BJ (cell line): ENCODE data around the gene ANKS1A. TPM values are rescaled to one million over a fixed set of nuclear protein-coding genes. Genes with fewer than 3 reads are reported as not detected.

ENCODE experiments used
- CTCF ChIA-PET: fragments of 350-600 bp; formaldehyde crosslinking; extraction: SDS; loops from one replicate; lab custom pipeline; 2021; ENCODE audit warnings: antibody characterized with exemption, inconsistent platforms; lab: Yijun Ruan, JAX
- POLR2A ChIA-PET: fragments of 300-600 bp; sonication (Branson Sonifier 250); formaldehyde crosslinking; extraction: SDS; loops from one replicate; lab custom pipeline; 2021; ENCODE audit warnings: antibody characterized with exemption; lab: Charles Lee
- DNase-seq: peaks from one replicate; pipeline ENCODE4 v3.0.0-alpha.2; 2011; ENCODE audit warnings: low read depth
- H3K27me3 ChIP-seq: 2 replicates; pipeline ENCODE4 v1.6.0; 2011; ENCODE audit warnings: low read length; ENCODE audit not compliant: control insufficient read depth, insufficient read depth
- H3K36me3 ChIP-seq: 2 replicates; pipeline ENCODE4 v1.5.1; 2011; ENCODE audit warnings: low read length; ENCODE audit not compliant: control insufficient read depth, insufficient read depth
- H3K4me3 ChIP-seq: 2 replicates; pipeline ENCODE4 v1.5.1; 2011; ENCODE audit warnings: low read depth, mild to moderate bottlenecking, control low read depth, low read length
- polyA plus RNA-seq: library from polyadenylated mRNA; depleted of rRNA; stranded (reverse); fragments of >200 nt; gene quantifications from 2 replicates; pipeline ENCODE4 v1.2.3, GENCODE V29; 2011
- TF ChIP-seq, protein P1 (sequence below): IDR thresholded peaks from 2 replicates; pipeline ENCODE4 v1.5.1; 2011; ENCODE audit warnings: low read depth, mild to moderate bottlenecking, control low read depth, inconsistent platforms, low read length, moderate library complexity; ENCODE audit not compliant: insufficient read depth

The ANKS1A gene
- polyA plus RNA-seq, 1 experiment, result 4.2 TPM

- DNase-seq, result no peak
- POLR2A ChIA-PET, result no interaction called here
- CTCF ChIA-PET, result no interaction called here
- no peak overlapping the region for H3K4me3 ChIP-seq
- TF ChIP-seq, protein P1, sequence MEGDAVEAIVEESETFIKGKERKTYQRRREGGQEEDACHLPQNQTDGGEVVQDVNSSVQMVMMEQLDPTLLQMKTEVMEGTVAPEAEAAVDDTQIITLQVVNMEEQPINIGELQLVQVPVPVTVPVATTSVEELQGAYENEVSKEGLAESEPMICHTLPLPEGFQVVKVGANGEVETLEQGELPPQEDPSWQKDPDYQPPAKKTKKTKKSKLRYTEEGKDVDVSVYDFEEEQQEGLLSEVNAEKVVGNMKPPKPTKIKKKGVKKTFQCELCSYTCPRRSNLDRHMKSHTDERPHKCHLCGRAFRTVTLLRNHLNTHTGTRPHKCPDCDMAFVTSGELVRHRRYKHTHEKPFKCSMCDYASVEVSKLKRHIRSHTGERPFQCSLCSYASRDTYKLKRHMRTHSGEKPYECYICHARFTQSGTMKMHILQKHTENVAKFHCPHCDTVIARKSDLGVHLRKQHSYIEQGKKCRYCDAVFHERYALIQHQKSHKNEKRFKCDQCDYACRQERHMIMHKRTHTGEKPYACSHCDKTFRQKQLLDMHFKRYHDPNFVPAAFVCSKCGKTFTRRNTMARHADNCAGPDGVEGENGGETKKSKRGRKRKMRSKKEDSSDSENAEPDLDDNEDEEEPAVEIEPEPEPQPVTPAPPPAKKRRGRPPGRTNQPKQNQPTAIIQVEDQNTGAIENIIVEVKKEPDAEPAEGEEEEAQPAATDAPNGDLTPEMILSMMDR, result no peak
- H3K27me3 ChIP-seq, result no peaks in the 10 kb centered on the region
- peaks cover 32% of the 10 kb centered on the region for H3K36me3 ChIP-seq
Measured at GRCh38 chr6:35083507-35083906, 194.5 kb downstream of the ANKS1A start.

DNA sequence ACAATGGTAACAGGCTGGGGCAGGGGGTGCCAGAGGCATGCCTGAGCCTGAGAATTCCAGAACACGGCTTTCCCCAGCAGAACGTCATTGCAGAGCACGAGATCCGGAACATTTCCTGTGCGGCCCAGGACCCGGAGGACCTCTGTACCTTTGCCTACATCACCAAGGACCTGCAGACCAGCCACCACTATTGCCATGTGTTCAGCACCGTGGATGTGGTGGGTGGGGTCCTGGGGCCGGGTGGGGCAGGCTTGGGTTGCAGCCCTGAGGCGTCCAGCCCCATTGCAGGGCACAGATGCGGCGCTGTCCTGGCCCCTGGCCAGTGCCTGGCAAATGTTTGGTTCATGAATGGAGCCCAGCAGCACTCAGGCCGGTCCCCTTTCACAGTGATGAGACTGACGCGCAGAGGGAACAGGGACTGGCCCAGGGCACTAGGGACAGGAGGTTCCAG is 195.0 kb downstream of the ANKS1A start:
- ChIA-PET POLR2A (no interaction called here), CTCF (no interaction called here)
- TF ChIP-seq, protein P1, result no peak
- Histone ChIP-seq H3K27me3 (no peaks in the 10 kb centered on the region), H3K4me3 (no peak overlapping the region), H3K36me3 (peaks cover 30% of the 10 kb centered on the region)
- DNase-seq, result no peak

GRCh38 chr6:35084511-35085203 is 195.6 kb downstream of the ANKS1A start:
- no peak overlapping the region for H3K4me3 ChIP-seq
- H3K36me3 ChIP-seq, result peaks cover 28% of the 10 kb centered on the region
- ChIA-PET POLR2A (no interaction called here), CTCF (no interaction called here)
- TF ChIP-seq, protein P1, result no peak
- no peaks in the 10 kb centered on the region for H3K27me3 ChIP-seq
- DNase-seq, result no peak

GRCh38 chr6:35085359-35086281 is 196.6 kb downstream of the ANKS1A start:
- Histone ChIP-seq H3K36me3 (peaks cover 28% of the 10 kb centered on the region), H3K27me3 (no peaks in the 10 kb centered on the region), H3K4me3 (no peak overlapping the region)
- ChIA-PET CTCF (no interaction called here), POLR2A (no interaction called here)
- TF ChIP-seq, protein P1, result no peak
- no peak for DNase-seq

DNA sequence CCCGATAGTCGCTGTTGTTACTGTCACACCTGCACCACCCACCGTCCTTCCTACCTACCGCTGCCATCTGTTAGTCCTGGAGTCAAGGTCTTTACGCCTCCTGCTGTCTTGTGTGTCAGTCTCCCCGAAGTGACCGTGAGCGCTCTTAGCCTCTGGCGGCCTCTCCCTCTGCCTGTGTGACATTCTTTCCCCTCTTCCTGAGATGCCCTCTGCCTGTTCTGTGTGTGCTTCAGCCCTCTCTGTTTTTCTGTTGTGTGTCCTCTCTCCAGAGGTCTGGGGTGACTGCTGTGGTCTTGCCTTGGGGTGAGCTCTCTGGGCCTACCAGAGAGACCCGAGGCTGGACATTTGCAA is 197.2 kb downstream of the ANKS1A start:
- H3K4me3 ChIP-seq, result no peak overlapping the region
- TF ChIP-seq, protein P1, result no peak
- DNase-seq, result no peak
- POLR2A ChIA-PET, result no interaction called here
- CTCF ChIA-PET, result interaction anchor here (1.4 kb wide), 1 partner anchor 100 kb away, joined by 3 read pairs; no protein-coding TSS in a partner anchor
- H3K36me3 ChIP-seq, result peaks cover 28% of the 10 kb centered on the region
- H3K27me3 ChIP-seq, result no peaks in the 10 kb centered on the region
